ENCODE results near the gene ANTKMT.

DNA sequence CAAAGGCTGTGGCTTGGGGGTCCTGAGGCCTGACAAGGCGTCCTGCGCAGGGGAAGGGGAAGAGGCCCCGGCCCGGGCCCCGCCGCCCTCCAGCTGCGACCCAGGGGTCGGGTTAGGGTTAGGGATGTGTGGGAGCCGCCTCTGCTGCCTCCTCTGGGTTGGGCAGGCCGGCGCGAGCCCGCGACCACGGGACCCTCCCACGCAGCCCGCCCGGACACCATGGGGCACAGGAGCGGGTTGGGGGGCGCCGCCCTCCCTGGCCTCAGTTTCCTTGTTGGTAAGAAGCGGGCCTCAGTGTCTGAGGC, 19.5 kb downstream of the ANTKMT start:
- TF ChIP-seq, protein P1, sequence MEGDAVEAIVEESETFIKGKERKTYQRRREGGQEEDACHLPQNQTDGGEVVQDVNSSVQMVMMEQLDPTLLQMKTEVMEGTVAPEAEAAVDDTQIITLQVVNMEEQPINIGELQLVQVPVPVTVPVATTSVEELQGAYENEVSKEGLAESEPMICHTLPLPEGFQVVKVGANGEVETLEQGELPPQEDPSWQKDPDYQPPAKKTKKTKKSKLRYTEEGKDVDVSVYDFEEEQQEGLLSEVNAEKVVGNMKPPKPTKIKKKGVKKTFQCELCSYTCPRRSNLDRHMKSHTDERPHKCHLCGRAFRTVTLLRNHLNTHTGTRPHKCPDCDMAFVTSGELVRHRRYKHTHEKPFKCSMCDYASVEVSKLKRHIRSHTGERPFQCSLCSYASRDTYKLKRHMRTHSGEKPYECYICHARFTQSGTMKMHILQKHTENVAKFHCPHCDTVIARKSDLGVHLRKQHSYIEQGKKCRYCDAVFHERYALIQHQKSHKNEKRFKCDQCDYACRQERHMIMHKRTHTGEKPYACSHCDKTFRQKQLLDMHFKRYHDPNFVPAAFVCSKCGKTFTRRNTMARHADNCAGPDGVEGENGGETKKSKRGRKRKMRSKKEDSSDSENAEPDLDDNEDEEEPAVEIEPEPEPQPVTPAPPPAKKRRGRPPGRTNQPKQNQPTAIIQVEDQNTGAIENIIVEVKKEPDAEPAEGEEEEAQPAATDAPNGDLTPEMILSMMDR (IDR thresholded peaks at IDR 0.05) = no peak
- TF ChIP-seq POLR2AphosphoS5 (IDR thresholded peaks at IDR 0.05) = no peak

Measured in gastroesophageal sphincter (tissue), 3 donors.